Panc1 (cell line): ENCODE results near the gene MRPS34. TPM values are rescaled to one million over a fixed set of nuclear protein-coding genes. Genes with fewer than 3 reads are reported as not detected.

Experiments
- ATAC-seq: fragments of 200-7000 bp; cut with Tn5 transposase; 2 replicates; pipeline ENCODE4 v1.9.1; 2020; ENCODE audit warnings: mild to moderate bottlenecking, moderate library complexity
- BruUV-seq: library from RNA; stranded (reverse); fragments of 400-500 nt; replicated peaks from 2 replicates; lab custom pipeline; 2021; lab: Mats Ljungman, UMichigan
- CTCF ChIA-PET: fragments of 300-600 bp; sonication (Branson Sonifier 250); formaldehyde crosslinking; loops from one replicate; lab custom pipeline; 2022; ENCODE audit warnings: antibody characterized with exemption; lab: Charles Lee
- POLR2A ChIA-PET: fragments of 300-600 bp; sonication (Branson Sonifier 250); formaldehyde crosslinking; loops from one replicate; lab custom pipeline; 2022; ENCODE audit warnings: antibody characterized with exemption; lab: Charles Lee
- DNase-seq: peaks from one replicate; pipeline ENCODE4 v3.0.0-alpha.2; 2010; ENCODE audit warnings: low read depth, low spot score
- H3K27ac ChIP-seq: 2 replicates; pipeline ENCODE4 v1.5.1; 2011; ENCODE audit warnings: mild to moderate bottlenecking, low read length, inconsistent platforms
- H3K27me3 ChIP-seq: fragments of 200-500 bp; sonication (Bioruptor generic); 2 replicates; pipeline ENCODE4 v1.6.0; 2014; ENCODE audit warnings: low read length, inconsistent platforms; ENCODE audit not compliant: control insufficient read depth, insufficient read depth
- H3K36me3 ChIP-seq: fragments of 200-500 bp; sonication (Bioruptor generic); 2 replicates; pipeline ENCODE4 v1.5.1; 2014; ENCODE audit warnings: inconsistent platforms, mild to moderate bottlenecking, low read length, moderate library complexity; ENCODE audit not compliant: control insufficient read depth, insufficient read depth
- H3K4me1 ChIP-seq: 2 replicates; pipeline ENCODE4 v1.5.1; 2011; ENCODE audit warnings: inconsistent platforms, mild to moderate bottlenecking, low read length, moderate library complexity; ENCODE audit not compliant: control insufficient read depth, insufficient read depth
- H3K4me3 ChIP-seq, 2 experiments: 2 replicates each; pipeline ENCODE4 v1.5.1; 2011 to 2012; ENCODE audit warnings: low read depth in 2 of 2, low read length in 2 of 2, mild to moderate bottlenecking in 2 of 2, inconsistent platforms in 1 of 2, moderate library complexity in 1 of 2
- H3K9me3 ChIP-seq: fragments of 200-500 bp; sonication (Bioruptor generic); 2 replicates; pipeline ENCODE4 v1.5.1; 2014; ENCODE audit warnings: low read depth, mild to moderate bottlenecking, inconsistent platforms, low read length, moderate library complexity; ENCODE audit not compliant: control insufficient read depth, insufficient read depth
- CTCF ChIP-seq: fragments of 450-650 bp; IDR thresholded peaks from 2 replicates; pipeline ENCODE4 v1.5.1; 2017; ENCODE audit warnings: mild to moderate bottlenecking
- POLR2AphosphoS5 ChIP-seq: IDR thresholded peaks from 2 replicates; pipeline ENCODE4 v1.6.1; 2012; ENCODE audit warnings: mild to moderate bottlenecking, low read depth, low read length, moderate library complexity
- SIN3A ChIP-seq: IDR thresholded peaks from 2 replicates; pipeline ENCODE4 v1.6.1; 2012; ENCODE audit warnings: low read depth, mild to moderate bottlenecking, low read length, moderate library complexity, borderline replicate concordance; ENCODE audit not compliant: insufficient read depth
- TCF7L2 ChIP-seq: IDR thresholded peaks from 2 replicates; pipeline ENCODE4 v1.6.1; 2011; ENCODE audit warnings: mild to moderate bottlenecking, low read depth, low read length, inconsistent platforms
- in situ Hi-C: cut with HindIII; loops from 2 replicates; pipeline ENCODE4 v1.10.0; 2016; ENCODE audit warnings: low sequenced_read_pairs, low pct_unique_long_range_greater_than_20kb
- intact Hi-C: fragments of 100-400 bp; cut with micrococcal nuclease; formaldehyde crosslinking; loops from one replicate; pipeline ENCODE4 v1.10.0; 2022; ENCODE audit not compliant: unreplicated experiment
- total RNA-seq: library from RNA; stranded (reverse); gene quantifications from one replicate; pipeline ENCODE4 v1.2.1, GENCODE V29; 2021; ENCODE audit not compliant: unreplicated experiment
- TF ChIP-seq, protein P1 (sequence below), 2 experiments: IDR thresholded peaks; 2 replicates each; pipeline ENCODE4 v1.6.1; 2011 to 2012; ENCODE audit warnings: low read depth in 2 of 2, control low read depth in 1 of 2, low read length in 1 of 2, mild to moderate bottlenecking in 1 of 2, moderate library complexity in 1 of 2; ENCODE audit not compliant: insufficient read depth in 1 of 2

The MRPS34 gene
- total RNA-seq, 1 experiment from 2014 or later, result 187 TPM

GRCh38 chr16:1729445-1729844 lies 43.5 kb downstream of the MRPS34 start:
- no peak for ATAC-seq
- Histone ChIP-seq H3K4me1 (no peaks in the 10 kb centered on the region), H3K27me3 (no peaks in the 10 kb centered on the region), H3K36me3 (no peaks in the 10 kb centered on the region), H3K27ac (no peak overlapping the region), H3K4me3 (no peak overlapping the region), H3K9me3 (no peaks in the 10 kb centered on the region)
- POLR2A ChIA-PET, result no interaction called here
- BruUV-seq, result no TSS peak
- no peak for DNase-seq
- CTCF ChIA-PET, result no interaction called here
- intact Hi-C loops (no loop called here), in situ Hi-C loops (no loop called here)
- TF ChIP-seq SIN3A, result no peak
- no peak for TF ChIP-seq CTCF
- TF ChIP-seq POLR2AphosphoS5, result no peak
- TF ChIP-seq, protein P1, sequence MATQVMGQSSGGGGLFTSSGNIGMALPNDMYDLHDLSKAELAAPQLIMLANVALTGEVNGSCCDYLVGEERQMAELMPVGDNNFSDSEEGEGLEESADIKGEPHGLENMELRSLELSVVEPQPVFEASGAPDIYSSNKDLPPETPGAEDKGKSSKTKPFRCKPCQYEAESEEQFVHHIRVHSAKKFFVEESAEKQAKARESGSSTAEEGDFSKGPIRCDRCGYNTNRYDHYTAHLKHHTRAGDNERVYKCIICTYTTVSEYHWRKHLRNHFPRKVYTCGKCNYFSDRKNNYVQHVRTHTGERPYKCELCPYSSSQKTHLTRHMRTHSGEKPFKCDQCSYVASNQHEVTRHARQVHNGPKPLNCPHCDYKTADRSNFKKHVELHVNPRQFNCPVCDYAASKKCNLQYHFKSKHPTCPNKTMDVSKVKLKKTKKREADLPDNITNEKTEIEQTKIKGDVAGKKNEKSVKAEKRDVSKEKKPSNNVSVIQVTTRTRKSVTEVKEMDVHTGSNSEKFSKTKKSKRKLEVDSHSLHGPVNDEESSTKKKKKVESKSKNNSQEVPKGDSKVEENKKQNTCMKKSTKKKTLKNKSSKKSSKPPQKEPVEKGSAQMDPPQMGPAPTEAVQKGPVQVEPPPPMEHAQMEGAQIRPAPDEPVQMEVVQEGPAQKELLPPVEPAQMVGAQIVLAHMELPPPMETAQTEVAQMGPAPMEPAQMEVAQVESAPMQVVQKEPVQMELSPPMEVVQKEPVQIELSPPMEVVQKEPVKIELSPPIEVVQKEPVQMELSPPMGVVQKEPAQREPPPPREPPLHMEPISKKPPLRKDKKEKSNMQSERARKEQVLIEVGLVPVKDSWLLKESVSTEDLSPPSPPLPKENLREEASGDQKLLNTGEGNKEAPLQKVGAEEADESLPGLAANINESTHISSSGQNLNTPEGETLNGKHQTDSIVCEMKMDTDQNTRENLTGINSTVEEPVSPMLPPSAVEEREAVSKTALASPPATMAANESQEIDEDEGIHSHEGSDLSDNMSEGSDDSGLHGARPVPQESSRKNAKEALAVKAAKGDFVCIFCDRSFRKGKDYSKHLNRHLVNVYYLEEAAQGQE (IDR thresholded peaks at IDR 0.05; ENCODE audit: insufficient read depth in 1 of 2, low read depth in 2 of 2, low read length in 1 of 2), result no peak
- no peak for TF ChIP-seq TCF7L2

DNA sequence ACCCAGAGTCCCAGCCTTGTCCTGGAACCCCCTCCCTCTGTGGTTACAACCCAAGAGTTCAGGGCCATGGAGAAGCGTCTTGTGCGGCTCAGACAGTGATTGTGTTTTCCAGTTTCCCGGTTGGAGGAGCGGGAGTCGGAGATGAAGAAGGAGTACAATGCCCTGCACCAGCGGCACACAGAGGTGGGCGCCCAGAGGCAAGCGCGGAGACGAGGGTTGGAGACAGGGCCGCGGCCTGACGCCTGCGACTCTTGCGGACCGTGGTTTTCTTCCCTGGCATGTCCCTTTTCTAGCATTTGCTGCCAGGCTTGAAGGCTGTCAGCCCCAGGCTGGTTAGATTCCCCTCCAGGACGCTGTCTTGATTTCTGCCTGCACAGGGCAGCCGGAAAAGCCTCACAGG lies 43.9 kb downstream of the MRPS34 start:
- TF ChIP-seq SIN3A (no peak), TCF7L2 (no peak), CTCF (no peak), POLR2AphosphoS5 (no peak)
- TF ChIP-seq, protein P1 (IDR thresholded peaks at IDR 0.05; ENCODE audit: insufficient read depth in 1 of 2, low read depth in 2 of 2, low read length in 1 of 2), result no peak
- ChIA-PET CTCF (no interaction called here), POLR2A (no interaction called here)
- Histone ChIP-seq H3K4me1 (peaks cover 2% of the 10 kb centered on the region; the same call in 1 of the 2 replicates), H3K27ac (no peak overlapping the region), H3K4me3 (no peak overlapping the region), H3K9me3 (no peaks in the 10 kb centered on the region), H3K27me3 (no peaks in the 10 kb centered on the region), H3K36me3 (no peaks in the 10 kb centered on the region)
- no TSS peak for BruUV-seq
- intact Hi-C loops (no loop called here), in situ Hi-C loops (no loop called here)
- DNase-seq (no peak), ATAC-seq (no peak)
